Pancreas (tissue), 10 donors: ENCODE data around the gene S100G. TPM values are rescaled to one million over a fixed set of nuclear protein-coding genes. Genes with fewer than 3 reads are reported as not detected.
A peak's percentile ranks its signal among the peaks of the same experiment; 100 is the strongest.

Source experiments
- ATAC-seq, 4 donors: fragments of 200-7000 bp; cut with Tn5 transposase; one replicate each; pipeline versions ENCODE4 v1.8.0 to v1.9.1; 2020; ENCODE audit warnings: mild to moderate bottlenecking in 4 of 4, moderate library complexity in 4 of 4
- DNase-seq, 6 donors: peaks; one replicate each; pipeline ENCODE4 v3.0.0-alpha.2; 2020
- FAIRE-seq: peaks from 2 replicates; lab custom pipeline; 2012; peaks lifted over from hg19 to GRCh38; lab: Jason Lieb, UNC
- H3K27ac ChIP-seq, 4 donors: fragments of 200-600 bp; sonication (generic); 1 replicate in 3 of 4; 2 replicates in 1 of 4; pipeline versions ENCODE4 v1.5.0 to v1.8.0; 2020
- H3K27me3 ChIP-seq, 4 donors: fragments of 200-600 bp; one replicate each; pipeline ENCODE4 v1.8.0; 2021
- H3K36me3 ChIP-seq, 3 donors: fragments of 200-600 bp; sonication (generic) in 1 of 3; one replicate each; pipeline versions ENCODE4 v1.5.0 to v1.8.0; 2020 to 2021
- H3K4me1 ChIP-seq, 3 donors: fragments of 200-600 bp; one replicate each; pipeline ENCODE4 v1.8.0; 2021
- H3K4me3 ChIP-seq, 4 donors: fragments of 200-600 bp; sonication (generic) in 2 of 4; one replicate each; pipeline versions ENCODE4 v1.5.0 to v1.8.0; 2020 to 2021
- H3K9me3 ChIP-seq, 4 donors: fragments of 200-600 bp; one replicate each; pipeline ENCODE4 v1.8.0; 2021
- WGBS, 2 donors: extraction: QIAGEN DNeasy Blood & Tissue Kit; methylation state at CpG; one replicate each; pipeline ENCODE4 v1.1.7; 2013; 5-methylcytosine and 5-hydroxymethylcytosine counted together
- intact Hi-C, 3 donors: fragments of 100-400 bp; cut with DNase I; formaldehyde crosslinking; loops; one replicate each; pipeline versions ENCODE4 v1.11.1 to v1.14.2; 2022
- polyA plus RNA-seq, 2 donors: library from polyadenylated mRNA; stranded (reverse); fragments of 200-250 nt; gene quantifications; one replicate each; pipeline ENCODE4 v1.2.3, GENCODE V29; 2013
- total RNA-seq, 6 donors: library from RNA; stranded (reverse); fragmentation: NEBNext Ultra II Directional in 4 of 6; extraction: Animal tissue kit (Norgen Biotek cat#: 25700) in 4 of 6; gene quantifications; one replicate each; pipeline versions ENCODE4 v1.2.1 to v1.2.4, GENCODE V29; 2021 to 2023
- TF ChIP-seq, protein P1 (sequence below), 4 donors: fragments of 200-600 bp; sonication (generic) in 3 of 4; IDR thresholded peaks; one replicate each; pipeline versions ENCODE4 v1.5.0 to v1.8.0; 2021; ENCODE audit warnings: antibody characterized with exemption in 4 of 4
- donor health status: healthy with polysubstance abuse.
- donor health status: DM: no; HTN: no; CAD: no; lungs with moderate emphysema.
- donor health status: DM: no; HTN: no; CAD: no.
- donor health status: control.
- donor health status: control.
- donor health status: Bipolar disorder and iron deficiency.
- donor health status: DM: yes; HTN: yes; CAD: no.
- donor health status: DM: no; HTN: no; CAD: no.
- donor health status: DM: no; HTN: no; CAD: no.
- donor health status: DM: yes; HTN: yes; CAD: no.

Gene S100G
- total and polyA plus RNA-seq, 8 donors: not detected

DNA sequence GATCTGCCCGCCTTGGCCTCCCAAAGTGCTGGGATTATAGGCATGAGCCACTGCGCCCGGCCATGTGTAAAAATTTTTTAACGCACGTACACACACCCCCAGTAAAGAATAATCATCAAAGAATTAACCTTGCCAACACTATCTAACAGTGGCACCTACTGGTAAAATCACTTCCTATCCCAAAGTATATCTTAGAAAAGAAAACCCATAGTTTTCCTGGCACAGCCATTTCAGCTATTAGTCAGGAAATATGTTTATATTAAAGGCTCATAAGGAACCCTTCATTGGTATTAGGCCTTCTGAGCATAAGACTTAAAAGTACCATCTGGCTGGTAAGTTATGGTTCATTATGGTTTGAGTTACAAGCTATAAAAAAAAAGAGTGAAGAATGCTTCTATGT lies 14.1 kb downstream of the S100G start:
- TF ChIP-seq, protein P1, sequence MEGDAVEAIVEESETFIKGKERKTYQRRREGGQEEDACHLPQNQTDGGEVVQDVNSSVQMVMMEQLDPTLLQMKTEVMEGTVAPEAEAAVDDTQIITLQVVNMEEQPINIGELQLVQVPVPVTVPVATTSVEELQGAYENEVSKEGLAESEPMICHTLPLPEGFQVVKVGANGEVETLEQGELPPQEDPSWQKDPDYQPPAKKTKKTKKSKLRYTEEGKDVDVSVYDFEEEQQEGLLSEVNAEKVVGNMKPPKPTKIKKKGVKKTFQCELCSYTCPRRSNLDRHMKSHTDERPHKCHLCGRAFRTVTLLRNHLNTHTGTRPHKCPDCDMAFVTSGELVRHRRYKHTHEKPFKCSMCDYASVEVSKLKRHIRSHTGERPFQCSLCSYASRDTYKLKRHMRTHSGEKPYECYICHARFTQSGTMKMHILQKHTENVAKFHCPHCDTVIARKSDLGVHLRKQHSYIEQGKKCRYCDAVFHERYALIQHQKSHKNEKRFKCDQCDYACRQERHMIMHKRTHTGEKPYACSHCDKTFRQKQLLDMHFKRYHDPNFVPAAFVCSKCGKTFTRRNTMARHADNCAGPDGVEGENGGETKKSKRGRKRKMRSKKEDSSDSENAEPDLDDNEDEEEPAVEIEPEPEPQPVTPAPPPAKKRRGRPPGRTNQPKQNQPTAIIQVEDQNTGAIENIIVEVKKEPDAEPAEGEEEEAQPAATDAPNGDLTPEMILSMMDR (IDR thresholded peaks at IDR 0.05): no peak
- ATAC-seq: no peak
- Histone ChIP-seq H3K27me3 (peaks cover 0 to 11% (median 0%) of the 10 kb centered on the region in 4 donors), H3K9me3 (no peaks in the 10 kb centered on the region), H3K36me3 (no peaks in the 10 kb centered on the region), H3K4me3 (no peak overlapping the region), H3K4me1 (no peaks in the 10 kb centered on the region), H3K27ac (no peak overlapping the region)
- no peak for DNase-seq
- intact Hi-C loops: no loop called here
- 89 to 92% methylated on average over 5 of the region's 5 CpGs for WGBS, 2 donors
- no peak for FAIRE-seq

DNA sequence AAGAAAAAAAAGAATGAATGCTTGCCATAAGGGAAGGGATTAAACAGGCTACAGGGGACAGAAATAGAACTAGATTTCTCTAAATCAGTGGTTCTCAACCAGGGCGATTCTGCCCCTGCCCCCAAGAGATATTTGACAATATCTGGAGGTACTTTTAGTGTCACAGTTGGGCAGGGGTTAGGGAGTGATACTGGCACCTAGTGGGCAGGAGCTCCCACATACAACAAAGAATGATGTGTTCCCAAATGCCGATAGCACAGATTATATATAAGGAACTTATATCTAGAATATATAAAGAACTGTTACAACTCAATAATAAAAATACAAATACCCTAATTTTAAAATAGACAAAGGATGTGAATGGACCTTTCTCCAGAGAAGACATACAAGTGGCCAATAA lies 14.7 kb downstream of the S100G start:
- Histone ChIP-seq H3K27me3 (peaks cover 0 to 11% (median 0%) of the 10 kb centered on the region in 4 donors), H3K36me3 (no peaks in the 10 kb centered on the region), H3K4me1 (no peaks in the 10 kb centered on the region), H3K27ac (no peak overlapping the region), H3K9me3 (no peaks in the 10 kb centered on the region), H3K4me3 (no peak overlapping the region)
- FAIRE-seq (no peak), DNase-seq (no peak), ATAC-seq (no peak)
- TF ChIP-seq, protein P1 (IDR thresholded peaks at IDR 0.05): no peak
- WGBS, 2 donors: 89 to 93% methylated on average over 2 of the region's 2 CpGs
- intact Hi-C loops: no loop called here

DNA sequence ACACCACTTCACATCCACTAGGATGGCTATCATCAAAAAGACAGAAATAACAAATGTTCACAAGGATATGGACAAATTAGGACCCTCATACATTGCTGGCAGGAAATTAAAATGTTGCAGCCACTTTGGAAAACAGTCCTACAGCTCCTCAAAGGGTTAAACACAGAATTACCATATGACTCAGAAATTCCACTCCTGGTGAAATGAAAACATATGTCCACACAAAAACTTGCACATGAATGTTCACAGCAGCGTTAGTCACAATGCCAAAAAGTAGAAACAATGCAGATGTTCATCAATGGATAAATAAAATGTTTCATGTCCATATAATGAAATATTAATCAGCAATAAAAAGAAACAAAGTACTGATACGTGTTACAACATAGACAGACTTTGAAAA lies 15.1 kb downstream of the S100G start:
- Histone ChIP-seq H3K36me3 (no peaks in the 10 kb centered on the region), H3K4me1 (no peaks in the 10 kb centered on the region), H3K27ac (no peak overlapping the region), H3K9me3 (no peaks in the 10 kb centered on the region), H3K27me3 (peaks cover 0 to 11% (median 0%) of the 10 kb centered on the region in 4 donors), H3K4me3 (no peak overlapping the region)
- ATAC-seq (no peak), DNase-seq (no peak), FAIRE-seq (no peak)
- TF ChIP-seq, protein P1 (IDR thresholded peaks at IDR 0.05): no peak
- intact Hi-C loops: no loop called here
- WGBS, 2 donors: 63 to 66% methylated on average over 2 of the region's 2 CpGs

DNA sequence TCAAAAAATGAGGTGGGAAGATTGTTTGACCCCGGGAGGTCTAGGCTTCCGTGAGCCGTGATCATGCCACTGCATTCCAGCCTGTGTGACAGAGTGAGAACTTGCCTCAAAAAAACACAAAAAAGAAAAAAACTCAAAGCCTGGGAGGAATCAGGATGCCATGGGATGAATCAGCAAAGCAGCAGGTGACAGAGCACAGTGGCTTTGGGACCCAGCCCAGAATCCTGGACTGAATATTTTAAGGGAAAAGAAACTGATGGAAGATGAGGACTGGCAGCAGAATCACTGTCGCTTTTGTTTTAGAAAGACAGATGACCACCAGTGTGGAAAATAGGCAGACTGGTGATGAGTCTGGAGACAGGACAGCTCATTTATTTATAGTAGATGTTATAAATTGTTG lies 16.6 kb downstream of the S100G start:
- FAIRE-seq (no peak), ATAC-seq (no peak), DNase-seq (no peak)
- Histone ChIP-seq H3K4me1 (no peaks in the 10 kb centered on the region), H3K36me3 (no peaks in the 10 kb centered on the region), H3K27ac (no peak overlapping the region), H3K9me3 (no peaks in the 10 kb centered on the region), H3K4me3 (no peak overlapping the region), H3K27me3 (peaks cover 0 to under 1% (median 0%) of the 10 kb centered on the region in 4 donors)
- TF ChIP-seq, protein P1 (IDR thresholded peaks at IDR 0.05): no peak
- intact Hi-C loops: no loop called here
- 81 to 93% methylated on average over 4 of the region's 4 CpGs for WGBS, 2 donors

DNA sequence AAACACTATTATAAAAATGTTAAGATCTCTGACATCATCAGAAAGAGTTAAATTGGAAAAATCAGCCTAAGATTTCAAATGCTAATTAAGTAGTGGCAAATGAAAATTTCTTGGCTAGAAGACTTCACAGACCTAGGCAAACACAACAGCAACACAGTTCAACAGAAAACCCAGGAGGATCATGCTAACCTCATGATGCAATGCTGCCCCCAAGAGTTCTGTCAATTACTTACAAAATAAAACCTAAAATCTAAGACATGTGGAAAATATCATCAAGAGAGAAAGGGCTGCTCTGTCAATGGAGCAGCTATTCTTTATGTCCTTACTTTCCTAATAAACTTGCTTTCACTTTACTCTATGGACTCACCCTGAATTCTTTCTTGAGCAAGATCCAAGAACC lies 21.0 kb downstream of the S100G start:
- Histone ChIP-seq H3K36me3 (no peaks in the 10 kb centered on the region), H3K4me1 (no peaks in the 10 kb centered on the region), H3K27me3 (no peaks in the 10 kb centered on the region), H3K9me3 (no peaks in the 10 kb centered on the region), H3K4me3 (no peak overlapping the region), H3K27ac (no peak overlapping the region)
- no peak for DNase-seq
- ATAC-seq: peak in 3 of 4 donors; percentile 46 to 68 (median 55)
- FAIRE-seq: peak; percentile 75
- TF ChIP-seq, protein P1 (IDR thresholded peaks at IDR 0.05): no peak
- intact Hi-C loops: no loop called here
